Fibroblast of lung (primary cell): ENCODE data around the gene RUFY1.

Experiments
- CTCF ChIP-seq, 2 donors: IDR thresholded peaks in 1 of 2; conservative IDR thresholded peaks in 1 of 2; 1 replicate in 1 of 2; 2 replicates in 1 of 2; pipeline ENCODE4 v1.5.1; 2011 to 2012; ENCODE audit warnings: low read length in 2 of 2, control low read depth in 1 of 2, inconsistent platforms in 1 of 2, low read depth in 1 of 2, mild to moderate bottlenecking in 1 of 2
- EZH2 ChIP-seq: IDR thresholded peaks from 2 replicates; pipeline ENCODE4 v1.5.1; 2012; ENCODE audit warnings: low read length, control low read depth, mild to moderate bottlenecking; ENCODE audit errors: missing control alignments

- TF ChIP-seq CTCF (conservative IDR thresholded peaks at IDR 0.05 in 1 of 2, IDR thresholded peaks at IDR 0.05 in 1 of 2; ENCODE audit: low read depth in 1 of 2, low read length in 2 of 2) = no peak
- TF ChIP-seq EZH2 = no peak
Observed at GRCh38 chr5:179553875-179554274, 3.5 kb downstream of the RUFY1 start.
